Skeletal muscle cell (primary cell): ENCODE data around the gene SFXN5.

Source experiments
- DNase-seq: peaks from one replicate; pipeline ENCODE4 v3.0.0-alpha.2; 2010; ENCODE audit warnings: low read depth
- H3K4me3 ChIP-seq: 2 replicates; pipeline ENCODE4 v1.5.1; 2011; ENCODE audit warnings: low read depth, mild to moderate bottlenecking, control low read depth, low read length, moderate library complexity

The SFXN5 gene

GRCh38 chr2:72898585-72898906, 173.0 kb downstream of the SFXN5 start:
- DNase-seq: no peak
- no peak overlapping the region for H3K4me3 ChIP-seq

GRCh38 chr2:72897785-72898584, 173.5 kb downstream of the SFXN5 start:
- H3K4me3 ChIP-seq: no peak overlapping the region
- DNase-seq: no peak

- DNase-seq: no peak
- H3K4me3 ChIP-seq: no peak overlapping the region
Observed at GRCh38 chr2:72896446-72896845, 175.1 kb downstream of the SFXN5 start.

GRCh38 chr2:72895759-72896281, 175.7 kb downstream of the SFXN5 start:
- DNase-seq: no peak
- no peak overlapping the region for H3K4me3 ChIP-seq

- no peak overlapping the region for H3K4me3 ChIP-seq
- no peak for DNase-seq
Observed at GRCh38 chr2:72895154-72895553, 176.4 kb downstream of the SFXN5 start.

- DNase-seq: no peak
- no peak overlapping the region for H3K4me3 ChIP-seq
Observed at GRCh38 chr2:72894514-72894913, 177.0 kb downstream of the SFXN5 start.

- no peak overlapping the region for H3K4me3 ChIP-seq
- no peak for DNase-seq
Observed at GRCh38 chr2:72893594-72894319, 177.8 kb downstream of the SFXN5 start.

GRCh38 chr2:72892506-72893173, 178.9 kb downstream of the SFXN5 start:
- no peak for DNase-seq
- no peak overlapping the region for H3K4me3 ChIP-seq
